HG02623 (cell line): ENCODE results near the gene NDUFA13.

ENCODE experiments used
- ATAC-seq: cut with Tn5 transposase; IDR thresholded peaks from one replicate; pipeline ENCODE4 v1.9.1; 2021; ENCODE audit warnings: moderate library complexity; ENCODE audit not compliant: unreplicated experiment

The NDUFA13 gene

DNA sequence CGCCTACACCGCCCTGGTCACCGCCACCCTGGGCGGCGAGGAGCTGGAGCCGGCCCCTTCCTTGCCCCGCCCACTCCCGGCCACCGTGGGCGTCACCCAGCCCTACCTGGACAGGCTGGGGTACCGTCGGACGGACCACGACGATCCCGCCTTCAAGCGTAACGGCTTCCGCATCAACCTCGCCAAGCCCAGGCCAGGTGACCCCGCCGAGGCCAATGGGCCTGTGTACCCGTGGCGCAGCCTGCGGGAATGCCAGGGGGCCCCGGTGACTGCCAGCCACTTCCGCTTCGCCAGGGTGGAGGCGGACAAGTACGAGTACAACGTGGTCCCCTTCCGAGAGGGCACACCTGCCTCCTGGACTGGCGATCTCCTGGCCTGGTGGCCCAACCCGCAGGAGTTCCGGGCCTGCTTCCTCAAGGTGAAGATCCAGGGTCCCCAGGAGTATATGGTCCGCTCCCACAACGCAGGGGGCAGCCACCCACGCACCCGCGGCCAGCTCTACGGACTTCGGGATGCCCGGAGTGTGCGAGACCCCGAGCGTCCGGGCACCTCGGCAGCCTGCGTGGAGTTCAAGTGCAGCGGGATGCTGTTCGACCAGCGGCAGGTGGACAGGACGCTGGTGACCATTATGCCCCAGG lies 29.0 kb downstream of the NDUFA13 start:
- no peak for ATAC-seq

DNA sequence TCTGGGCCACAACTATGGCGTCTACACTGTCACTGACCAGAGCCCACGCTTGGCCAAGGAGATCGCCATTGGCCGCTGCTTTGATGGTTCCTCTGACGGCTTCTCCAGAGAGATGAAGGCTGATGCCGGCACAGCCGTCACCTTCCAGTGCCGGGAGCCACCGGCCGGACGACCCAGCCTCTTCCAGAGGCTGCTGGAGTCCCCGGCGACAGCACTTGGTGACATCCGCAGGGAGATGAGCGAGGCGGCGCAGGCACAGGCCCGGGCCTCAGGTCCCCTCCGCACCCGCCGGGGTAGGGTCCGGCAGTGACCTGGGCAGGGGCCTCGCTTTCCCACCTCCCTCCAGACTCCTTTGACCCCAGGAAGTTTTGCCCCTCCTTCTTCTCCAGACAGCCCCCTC lies 29.7 kb downstream of the NDUFA13 start:
- ATAC-seq = no peak

DNA sequence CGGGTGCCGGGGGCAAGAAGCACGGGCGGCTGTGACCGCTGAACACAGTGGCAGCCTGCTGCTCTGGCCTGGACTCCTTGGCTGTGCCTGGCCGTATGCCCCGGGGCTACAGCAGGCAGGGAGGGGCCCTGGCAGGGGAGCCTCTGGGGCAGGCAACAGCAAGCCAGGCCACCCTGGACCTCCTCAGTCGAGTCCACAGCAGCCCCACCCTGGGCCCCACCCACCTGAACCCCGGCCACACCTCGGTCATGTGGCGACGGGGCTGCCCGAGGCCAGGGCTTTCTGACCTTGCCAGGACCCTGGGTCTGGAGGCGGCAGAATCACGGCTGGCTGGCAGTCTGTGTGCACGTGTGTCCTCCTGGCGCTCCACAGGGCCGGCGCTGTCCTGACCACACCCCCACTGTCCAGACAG lies 30.7 kb downstream of the NDUFA13 start:
- ATAC-seq = no peak

DNA sequence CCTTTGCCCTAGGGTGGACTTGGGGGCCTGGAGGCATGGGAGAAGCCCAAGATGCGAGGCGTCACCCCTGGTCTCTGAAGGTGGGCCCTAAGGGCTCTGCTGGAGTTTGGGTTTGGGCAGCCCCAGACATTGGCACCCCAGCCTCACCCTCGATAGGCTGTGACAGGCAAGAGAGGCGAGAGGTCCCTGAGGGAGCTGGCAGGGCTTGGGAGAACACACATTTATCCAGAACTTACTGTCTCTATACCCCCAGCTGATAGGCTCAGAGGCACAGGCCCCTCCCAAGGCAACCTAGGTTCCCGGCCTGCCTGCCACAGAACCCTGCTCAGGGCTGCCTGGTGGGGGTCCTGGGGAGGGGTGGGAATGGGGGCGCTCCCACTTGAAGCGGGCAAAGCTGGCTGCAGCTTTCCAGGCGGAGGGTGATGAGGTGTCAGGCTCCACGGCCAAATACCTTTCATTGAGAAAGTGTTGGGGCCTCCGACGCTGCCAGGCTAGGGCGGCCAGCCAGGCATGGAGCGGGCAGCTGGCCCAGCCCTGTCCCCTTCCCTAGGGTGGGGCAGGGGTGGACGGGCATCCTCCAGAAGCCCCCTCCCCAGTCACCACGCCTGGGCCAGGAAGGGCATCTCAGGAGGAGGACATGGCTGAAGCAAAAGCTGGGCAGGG lies 31.8 kb downstream of the NDUFA13 start:
- no peak for ATAC-seq

DNA sequence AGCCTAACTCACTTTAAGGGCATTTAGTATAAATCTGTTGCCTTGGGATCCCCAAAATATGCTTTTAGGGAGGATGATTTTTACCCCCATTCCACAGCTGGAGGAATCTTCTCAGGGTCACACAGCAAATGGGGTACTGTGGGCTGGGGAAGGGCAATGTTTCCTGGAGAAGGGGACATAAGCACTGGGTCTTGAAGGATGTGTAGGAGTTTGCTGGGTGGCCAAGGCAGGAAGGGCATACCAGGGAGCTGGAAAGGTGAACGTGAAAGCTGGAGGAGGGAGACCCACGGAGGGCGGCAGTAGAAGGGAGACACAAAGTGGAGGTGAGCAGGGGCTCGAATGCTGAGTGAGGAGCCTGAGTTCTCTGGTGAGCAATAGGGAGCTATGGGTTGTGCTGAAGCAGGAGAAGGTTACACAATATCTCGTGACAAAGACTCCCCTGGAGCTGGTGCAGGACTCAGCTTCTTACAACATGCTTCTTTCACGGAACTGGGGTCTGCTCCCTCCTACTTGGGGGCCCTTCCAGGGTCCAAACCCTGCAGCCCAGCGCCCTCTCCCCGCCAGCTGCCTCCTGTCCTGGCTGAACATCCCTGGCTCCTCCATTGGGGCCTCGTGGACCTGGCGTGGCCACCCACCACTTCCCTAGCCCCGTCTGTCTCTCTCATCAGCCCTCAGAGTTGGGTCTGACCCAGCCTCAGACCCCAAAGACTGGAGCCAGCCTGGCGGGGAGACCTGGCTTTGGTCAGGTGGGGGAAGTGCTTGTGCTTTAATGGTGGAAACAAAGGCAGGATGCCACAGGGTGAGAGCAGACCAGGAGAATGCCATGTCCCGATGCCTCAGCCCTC lies 33.1 kb downstream of the NDUFA13 start:
- ATAC-seq = no peak

DNA sequence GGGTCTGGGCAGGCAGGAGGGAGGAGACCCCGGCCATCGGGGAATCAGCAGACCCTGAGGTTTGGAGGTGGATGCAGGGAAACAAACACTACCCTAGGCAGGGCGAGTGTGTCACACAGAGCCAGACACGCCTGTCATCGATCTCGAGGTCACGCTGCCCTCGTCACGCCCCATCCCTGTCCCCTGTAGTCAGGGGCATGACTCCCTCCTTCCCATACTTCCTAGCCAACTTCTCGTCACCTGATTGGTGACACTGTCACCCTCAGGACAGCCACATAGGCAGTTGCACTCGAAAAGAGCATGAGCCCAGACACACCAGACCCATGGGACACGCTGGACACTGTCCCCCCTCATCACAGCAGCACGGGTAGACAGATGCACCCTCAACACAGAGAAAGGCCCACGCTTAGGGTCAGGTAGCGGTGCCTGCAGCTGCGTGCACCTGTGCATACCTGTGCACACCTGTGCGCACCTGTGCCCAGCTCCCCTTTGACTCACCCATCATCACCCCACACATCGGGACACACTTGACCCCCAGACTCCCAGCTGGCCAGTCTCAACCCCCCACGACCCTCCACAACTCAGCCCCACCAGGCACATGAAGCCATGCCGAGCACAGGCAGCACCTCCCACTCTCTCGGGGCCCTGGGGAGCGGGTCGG lies 33.9 kb downstream of the NDUFA13 start:
- no peak for ATAC-seq

DNA sequence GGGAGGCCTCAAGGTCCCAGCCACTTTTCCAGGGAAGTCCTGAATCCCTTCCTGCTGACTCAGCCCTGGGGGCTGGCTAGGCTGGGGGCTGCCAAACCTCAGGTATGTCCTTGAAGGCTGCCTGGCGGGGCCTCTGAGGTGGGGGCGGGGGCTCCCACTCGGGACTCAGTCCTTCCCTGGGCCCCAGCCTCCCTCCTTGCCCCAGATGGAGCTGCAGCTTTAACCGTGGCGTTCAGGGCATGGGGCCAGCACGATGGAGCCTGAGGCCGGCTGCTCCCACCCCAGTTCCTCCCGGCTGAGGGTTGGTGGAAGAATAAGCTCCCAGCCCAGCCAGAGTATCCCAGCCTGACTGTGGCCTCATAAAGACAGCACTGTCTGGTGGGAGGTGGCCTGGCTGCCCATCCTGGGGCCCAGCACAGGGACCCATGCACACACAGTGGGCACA lies 34.5 kb downstream of the NDUFA13 start:
- no peak for ATAC-seq

DNA sequence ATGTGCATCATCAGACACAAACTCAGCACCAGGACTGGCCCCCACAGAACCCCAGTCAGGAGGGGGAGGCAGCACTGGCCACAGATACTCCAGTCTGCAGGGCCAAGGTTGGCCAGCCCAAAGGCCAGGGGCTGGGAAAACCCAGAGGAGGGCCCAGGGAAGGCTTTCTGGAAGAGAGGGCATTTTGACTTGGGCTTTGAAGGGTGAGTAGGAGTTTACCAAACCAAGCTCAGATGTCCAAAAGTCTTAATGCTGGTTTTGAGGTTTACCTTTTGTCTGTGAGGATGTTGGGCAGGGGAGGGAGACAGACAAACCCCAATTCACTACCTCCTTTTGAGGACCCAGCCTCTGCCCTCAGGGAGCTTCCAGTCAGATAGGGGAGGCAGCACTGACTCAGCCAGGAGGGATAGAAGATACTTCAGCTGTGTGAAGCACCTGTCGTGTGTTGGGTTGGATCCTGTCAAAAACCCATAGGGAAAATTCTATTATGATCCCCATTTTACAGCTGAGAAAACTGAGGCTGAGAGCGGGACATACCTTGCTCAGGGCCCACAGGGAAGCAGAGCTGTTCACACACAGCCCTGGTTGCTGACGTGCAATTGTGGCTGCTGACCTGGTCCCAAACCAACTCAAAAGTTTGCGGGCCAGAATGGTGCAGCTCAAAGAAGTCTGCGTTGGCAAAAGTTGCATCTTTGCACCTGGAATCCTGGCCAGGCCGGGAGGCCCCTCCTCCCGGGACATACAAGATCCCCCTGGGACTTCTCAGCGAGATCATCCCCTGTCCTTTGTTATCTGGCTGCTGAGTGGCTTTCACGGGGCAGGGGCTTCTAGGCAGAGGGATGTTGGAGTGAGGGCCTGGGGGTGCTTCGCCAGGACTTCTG lies 35.2 kb downstream of the NDUFA13 start:
- ATAC-seq = no peak

DNA sequence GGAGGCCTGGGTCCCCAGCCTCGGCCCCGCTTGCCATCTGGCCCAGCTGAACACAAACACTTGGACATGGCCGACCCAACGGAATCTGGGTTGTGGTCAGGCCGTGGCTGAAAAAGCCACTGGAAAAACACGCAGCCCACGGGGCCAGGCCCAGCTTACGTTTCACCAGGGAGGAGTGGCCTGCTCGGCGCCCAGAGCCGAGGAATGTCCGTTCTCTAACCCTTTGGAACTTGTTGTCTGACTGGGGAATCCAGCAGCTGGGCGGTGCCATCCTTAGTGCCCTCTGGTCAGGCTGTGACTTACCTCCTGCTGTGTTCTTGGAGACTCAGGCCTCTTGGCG lies 35.8 kb downstream of the NDUFA13 start:
- ATAC-seq = no peak

DNA sequence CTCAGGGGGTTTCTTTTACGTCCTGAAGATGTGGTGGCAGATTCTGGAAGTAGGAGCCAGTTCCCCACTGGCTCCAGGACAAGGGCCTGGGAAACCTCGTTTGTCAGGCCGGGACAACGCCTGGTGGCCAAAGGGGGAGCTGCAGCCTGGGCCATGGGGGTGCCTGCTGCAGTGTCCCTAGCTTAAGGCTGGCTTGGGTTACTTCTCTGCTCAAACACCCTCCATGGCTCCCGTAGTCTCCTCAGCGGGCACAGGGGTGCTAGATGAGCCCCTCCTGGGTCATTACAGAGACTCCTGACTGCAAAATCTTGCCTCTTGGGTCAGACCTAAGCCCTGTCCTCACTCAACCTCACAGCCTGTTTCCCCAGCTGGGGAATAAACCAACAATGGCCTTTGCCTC lies 36.8 kb downstream of the NDUFA13 start:
- no peak for ATAC-seq

DNA sequence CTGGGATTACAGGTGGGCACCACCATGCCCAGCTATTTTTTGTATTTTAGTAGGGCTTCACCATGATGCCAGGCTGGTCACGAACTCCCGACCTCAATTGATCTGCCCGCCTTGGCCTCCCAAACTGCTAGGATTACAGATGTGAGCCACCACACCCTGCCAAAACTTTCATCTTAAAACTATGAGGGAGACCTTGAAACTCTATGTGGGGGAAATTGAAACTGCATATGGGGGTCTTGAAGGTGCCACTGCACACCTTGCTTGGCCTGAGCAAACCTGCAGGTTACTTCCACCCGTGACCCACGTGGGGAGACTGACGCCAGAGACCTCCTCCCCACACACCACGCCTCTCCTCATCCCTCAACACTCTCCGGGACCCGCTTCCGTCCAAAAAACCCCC lies 37.6 kb downstream of the NDUFA13 start:
- ATAC-seq = no peak

DNA sequence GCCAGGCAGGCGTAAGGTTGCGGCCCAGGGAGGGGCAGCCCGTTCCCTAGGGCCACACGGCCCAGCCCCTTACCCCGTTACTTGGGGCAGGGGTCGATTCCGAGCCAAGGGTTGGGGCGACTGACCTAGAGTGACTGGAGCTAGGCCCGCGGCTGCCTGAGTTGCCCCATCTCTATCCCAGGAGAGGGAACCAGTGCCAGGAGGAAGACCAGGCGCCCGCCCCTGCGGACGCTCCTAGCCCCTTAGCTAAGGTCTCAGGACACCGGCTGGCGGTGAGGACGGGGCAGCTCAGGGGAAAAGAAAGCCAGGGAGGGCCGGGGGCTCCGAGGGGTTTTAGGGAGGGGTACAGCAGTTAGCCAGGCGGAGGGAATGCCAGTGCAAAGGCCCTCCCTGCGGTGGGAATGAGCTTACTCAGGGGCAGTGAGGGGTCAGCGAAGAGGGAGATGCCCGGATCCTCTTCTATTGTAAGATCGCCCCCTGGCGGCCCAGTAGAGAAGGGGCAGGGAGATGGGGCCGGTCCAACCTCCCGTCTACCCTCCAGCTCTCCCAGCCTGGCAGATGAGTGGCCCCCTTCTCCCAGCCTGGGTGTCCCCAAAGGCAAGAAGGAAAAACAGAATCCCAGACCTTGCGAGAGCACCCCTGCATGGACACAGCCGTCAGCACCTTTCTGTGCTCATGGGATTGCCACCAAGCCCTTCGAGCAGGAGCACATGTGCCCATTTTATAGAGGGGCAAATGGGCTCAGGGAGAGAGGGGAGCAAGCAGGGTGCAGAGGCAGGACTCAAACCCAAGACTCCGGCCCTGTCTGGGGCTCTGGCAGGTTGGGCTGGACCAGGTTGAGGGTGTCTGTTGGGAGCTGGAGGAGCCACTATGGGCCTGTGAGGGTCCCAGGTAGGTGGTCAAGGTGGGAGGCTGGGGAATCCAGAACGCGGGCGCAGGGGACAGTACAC lies 38.3 kb downstream of the NDUFA13 start:
- no peak for ATAC-seq

DNA sequence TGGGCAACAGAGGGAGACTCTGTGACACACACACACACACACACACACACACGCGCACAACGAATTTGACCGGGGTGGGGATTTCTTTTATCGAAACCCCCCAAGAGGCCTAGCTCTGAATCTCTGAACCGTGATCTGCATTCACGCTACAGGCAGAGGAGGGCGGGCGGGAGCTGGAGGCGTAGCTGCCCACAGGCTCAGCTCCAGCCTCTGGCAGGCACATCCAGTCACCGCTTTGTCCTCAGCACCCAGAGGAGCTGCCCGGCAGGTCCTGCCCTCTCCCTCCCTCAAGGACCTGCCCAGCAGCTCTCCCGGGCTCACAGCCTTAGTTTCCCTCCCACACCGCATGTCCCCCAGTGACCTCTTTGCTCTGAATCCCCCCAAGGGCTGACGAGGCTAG lies 42.0 kb downstream of the NDUFA13 start:
- ATAC-seq = no peak

DNA sequence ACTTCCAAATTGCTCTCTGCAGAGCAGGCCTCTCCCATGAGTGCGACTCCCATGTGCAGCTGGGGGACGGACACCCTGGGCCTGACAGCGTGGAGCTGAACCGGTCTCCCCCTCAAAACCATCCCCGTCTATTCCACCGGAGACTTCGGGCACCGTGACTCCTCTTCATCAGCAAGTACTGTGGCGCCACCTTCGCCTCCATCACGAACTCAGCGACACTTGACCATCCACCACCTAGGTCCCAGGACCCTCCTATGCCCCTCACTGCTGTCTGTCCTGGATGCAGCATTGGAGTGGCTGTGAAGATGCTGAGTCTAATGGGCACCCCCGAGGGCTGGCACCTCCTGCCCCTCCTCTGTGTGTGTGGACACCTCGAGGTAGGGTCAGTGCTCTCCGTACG lies 42.6 kb downstream of the NDUFA13 start:
- ATAC-seq = no peak

DNA sequence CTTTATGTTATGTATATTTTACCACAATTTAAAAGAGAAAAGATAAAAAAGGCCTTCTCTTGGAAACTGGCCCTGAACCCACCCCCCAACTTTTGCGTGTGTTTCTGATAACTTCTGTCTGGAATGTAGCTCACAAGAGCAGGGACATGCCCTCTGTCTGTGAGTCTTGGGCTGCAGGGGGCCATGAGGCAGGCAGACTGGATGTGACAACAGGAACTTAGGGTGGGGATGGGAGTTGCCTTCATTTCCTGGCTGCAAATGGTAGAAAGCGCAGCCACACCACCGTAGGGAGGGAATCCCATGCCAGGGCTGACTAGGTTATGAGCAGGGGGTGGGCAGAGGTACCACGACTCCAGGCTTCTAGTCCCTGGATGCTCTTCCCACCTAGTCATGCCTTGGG lies 43.9 kb downstream of the NDUFA13 start:
- ATAC-seq = no peak

DNA sequence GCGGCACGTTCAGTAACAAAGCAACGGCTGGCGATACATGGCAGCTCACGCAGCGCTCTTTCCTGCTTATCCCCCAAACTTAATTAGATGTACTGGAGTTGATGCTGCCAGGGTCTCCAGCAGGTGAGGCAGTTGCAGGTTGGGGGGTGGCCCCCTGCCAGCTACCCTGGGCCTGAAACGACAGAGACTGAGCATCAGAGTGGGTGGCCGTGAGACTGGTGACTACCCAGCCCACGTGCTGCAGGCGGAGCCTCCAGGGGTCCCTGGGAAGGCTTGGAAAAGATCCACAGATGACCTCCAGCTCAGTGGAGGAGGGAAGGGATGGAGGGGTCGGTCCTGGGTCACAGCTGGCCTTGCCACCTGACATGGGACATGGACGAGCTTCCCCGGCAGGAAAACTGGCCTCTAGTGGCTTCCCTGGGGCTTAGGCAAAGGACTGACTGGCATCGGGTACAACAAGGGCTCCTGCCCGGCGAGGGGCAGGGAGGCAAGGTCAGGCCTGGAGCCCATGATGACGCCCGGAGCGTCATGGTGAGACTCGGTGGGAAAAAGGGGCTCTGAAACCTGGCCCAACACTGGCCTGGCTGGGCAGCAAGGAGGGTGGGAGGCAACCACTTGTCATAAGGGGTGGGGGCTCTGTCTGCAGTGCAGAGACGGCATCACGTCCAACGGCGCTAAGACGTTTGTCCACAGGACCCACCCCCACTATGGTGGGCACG lies 46.1 kb downstream of the NDUFA13 start:
- ATAC-seq = no peak

DNA sequence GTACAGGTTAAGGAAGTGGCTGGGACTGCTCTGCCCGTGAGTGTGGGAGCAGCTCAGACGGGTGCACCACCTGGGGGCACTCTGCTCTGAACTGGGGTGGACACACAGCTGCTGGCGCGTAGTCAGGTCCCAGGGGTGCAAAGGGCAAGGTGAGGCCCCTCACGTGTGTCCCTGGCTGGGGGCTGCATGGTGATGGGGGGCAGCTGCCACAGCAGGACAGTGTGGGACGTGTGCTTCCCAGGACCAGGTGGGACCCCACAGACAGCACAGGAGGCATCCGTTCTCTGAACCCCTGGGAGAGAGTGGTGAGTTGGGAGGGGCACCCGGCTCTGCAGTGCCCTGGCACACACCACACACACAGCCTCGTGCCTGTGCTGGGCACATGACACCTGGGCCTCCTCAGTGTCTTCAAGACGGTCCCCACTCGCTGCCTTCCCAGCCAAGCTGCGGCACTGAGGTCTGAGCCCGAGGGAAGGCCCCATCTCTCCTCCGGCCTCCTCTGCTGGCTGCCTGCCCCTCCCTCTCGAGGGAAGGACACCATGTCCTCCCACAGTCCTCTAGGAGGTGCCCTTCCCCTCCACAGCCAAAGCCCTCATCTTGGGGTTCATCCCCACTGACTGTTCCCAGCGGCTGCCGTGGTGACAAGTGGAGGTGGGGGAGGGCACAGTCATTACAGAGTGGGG lies 46.8 kb downstream of the NDUFA13 start:
- ATAC-seq = no peak

DNA sequence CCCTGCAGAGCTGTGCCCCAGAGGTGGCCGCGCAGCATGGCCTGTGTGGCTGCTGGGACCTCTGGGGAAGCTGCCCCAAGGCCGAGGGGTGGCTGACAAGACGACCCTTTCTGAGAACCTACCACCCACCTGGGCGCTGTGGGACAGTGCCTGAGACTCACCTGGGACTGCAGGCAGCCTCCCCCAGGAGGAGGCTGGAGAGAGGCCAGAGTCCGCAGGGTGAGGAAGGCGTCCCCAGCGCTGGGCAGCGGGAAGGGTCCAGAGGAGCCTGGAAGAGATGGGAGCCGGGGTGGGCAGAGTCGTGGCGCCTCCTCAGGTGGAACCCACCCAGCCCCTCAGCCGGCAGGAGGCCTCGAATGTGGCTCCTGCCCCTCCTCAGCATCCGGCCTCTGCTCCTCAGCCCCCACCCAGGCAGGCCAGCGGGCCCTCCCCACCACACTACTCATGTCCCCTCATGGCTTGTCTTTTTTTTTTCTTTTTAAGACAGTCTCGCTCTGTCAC lies 47.4 kb downstream of the NDUFA13 start:
- no peak for ATAC-seq
